Anterior cingulate cortex (tissue), 58 donors: ENCODE data around the gene TAS2R41.
"Not testable (repeated sequence)": the region's sequence is repeated elsewhere in the genome, so short reads cannot be mapped to it uniquely, and the experiment has no call there.

Experiments
- DNase-seq, 58 donors: peaks; one replicate each; lab custom pipeline; 2025; lab: John Stamatoyannopoulos, UW

The TAS2R41 gene

GRCh38 chr7:143455942-143456341 is 21.7 kb upstream of the TAS2R41 start:
- no peak for DNase-seq

DNA sequence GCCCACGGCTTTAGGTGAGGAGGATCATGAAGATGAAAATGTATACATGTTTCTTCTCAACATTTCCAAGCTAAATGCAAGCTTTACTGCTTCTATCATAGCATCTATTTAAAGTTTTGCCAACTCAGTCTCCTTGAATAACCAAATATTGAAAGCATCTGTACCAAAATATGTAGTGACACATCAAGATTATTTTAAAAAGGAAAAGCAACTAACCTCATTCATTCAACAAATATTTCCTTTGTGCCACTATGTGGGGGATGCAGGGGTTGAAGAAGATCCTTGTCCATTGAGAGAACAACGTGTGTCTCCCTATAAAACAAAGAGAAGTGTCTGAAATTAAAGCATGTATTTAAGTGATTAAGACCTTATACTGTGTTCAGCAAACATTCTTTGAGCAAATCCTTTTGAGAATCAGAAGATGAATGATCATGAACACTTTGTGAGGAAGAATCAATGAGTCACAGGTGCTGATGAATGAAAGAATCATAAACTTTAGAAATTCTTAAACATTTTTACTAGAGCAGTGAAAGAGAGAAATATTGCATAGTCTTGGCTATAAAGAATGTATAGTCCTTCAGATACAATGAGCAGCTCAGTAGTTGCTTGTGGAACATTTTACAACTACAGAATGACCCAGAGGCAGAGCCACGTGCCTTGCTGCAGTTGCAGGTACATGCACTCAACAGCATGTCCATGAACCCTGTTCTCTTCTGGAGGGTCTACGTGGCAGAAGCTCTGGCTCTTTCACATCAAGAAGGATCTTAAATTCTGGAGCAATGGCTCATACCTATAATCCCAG is 20.5 kb upstream of the TAS2R41 start:
- DNase-seq: no peak

DNA sequence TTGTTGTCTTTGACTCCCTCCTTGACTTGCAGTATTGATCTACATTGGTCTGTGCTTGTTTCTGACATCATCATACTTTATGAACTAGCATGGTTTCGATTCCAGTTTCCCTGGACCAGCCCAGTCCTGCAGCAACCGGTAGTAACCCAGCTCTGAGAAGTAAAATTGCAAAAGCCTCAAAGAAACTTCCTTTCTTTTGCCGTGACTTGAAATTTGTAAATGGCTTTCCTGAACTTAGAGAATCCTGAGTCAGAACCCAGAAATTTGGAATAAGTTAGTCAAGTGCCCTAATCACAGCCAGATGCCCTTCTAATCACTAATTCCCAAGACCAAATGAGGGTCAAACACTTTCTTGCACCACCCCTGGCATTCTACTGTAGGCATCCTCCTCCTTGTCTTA is 19.4 kb upstream of the TAS2R41 start:
- DNase-seq: no peak

DNA sequence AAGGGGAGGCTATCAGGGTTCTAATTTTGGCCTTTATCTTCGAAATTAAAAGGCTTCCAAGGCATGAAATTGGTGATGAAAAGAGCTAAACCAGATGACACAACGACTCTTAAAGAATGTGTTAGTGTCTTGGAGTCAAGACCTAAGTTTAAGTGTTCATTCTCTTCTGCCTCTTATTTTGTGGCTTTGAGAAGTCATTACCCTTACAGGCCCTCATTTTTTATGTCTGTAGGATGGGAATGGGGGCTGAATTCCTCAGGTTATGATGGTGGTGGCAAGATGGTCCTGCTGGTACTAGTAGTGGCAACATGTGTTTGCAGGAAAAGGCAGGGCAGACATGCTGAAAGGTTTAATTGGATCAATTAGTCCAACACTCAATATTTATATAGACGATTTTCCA is 19.0 kb upstream of the TAS2R41 start:
- DNase-seq: no peak

DNA sequence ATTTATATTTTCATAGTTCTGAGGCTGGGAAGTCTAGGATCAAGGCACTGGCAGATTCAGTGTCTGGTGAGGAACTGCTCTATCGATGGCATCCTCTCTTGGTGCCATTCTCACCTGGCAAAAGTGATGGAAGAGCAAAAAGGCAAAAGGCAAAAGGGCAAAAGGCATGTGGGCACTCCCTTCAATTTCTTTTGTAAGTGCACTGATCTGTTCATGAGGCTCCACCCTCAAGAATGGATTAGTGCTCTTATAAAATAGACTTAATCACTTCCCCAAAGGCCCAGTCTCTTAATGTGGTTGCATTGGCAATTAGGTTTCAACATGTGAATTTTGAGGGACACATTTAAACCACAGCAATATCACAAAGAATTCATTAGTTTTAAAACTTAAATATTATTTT is 18.3 kb upstream of the TAS2R41 start:
- no peak for DNase-seq

DNA sequence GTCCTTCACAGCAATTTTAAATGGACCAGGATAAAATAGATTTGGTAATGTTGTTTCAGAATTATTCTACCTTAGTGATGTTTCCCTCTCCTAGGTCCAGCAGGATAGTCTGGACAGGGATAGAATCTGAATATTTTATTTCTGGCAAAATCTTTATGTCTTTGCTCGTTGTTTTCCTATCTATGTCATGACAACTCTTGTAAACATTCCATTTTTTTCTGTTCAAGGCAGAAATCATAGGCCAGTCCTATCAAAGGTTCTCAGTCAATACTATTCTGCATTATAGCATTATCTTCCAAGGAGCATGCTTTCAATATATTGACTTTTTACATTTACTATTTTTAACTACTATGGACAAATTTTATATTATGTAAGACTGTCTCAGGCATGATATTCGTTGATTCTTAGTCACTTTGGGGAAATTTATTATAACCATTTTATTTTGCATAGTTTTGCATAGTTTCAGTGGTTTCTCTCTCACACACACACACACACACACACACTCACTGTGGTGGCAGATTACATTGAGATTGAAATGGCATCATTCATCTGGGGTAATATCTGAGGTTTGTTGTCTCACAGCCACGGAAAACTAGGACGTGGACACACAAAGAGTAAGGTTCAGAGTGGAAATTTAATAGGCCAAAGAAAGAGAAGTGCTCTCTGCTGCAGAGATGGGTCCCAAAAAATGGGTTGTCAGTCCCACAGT is 17.2 kb upstream of the TAS2R41 start:
- no peak for DNase-seq

GRCh38 chr7:143462045-143462444 is 15.6 kb upstream of the TAS2R41 start:
- no peak for DNase-seq

- peak in 1 of 58 donors; percentile 12 for DNase-seq
These were observed 14.1 kb upstream of the TAS2R41 start for GRCh38 chr7:143463556-143463955.

- no peak for DNase-seq
These were observed 13.7 kb upstream of the TAS2R41 start for GRCh38 chr7:143463957-143464356.

DNA sequence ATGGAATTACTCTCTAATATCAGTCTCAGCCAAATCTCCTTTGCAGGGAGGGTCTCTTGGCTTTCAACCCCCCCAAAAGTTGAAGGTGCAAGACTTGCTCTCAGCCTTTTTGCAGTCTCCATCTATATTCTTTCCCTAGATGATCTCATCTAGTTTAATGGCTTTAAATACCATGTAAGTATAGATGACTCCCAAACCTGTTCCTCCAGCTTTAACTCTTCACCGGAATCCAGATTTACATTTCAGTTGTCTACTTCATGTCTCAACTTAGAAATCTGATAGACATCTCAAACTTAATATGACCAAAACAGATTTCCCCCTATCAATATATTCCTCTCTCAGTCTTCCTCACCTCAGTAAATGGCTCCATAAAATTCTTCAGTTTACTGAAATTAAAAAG is 9.9 kb upstream of the TAS2R41 start:
- no peak for DNase-seq

- DNase-seq: not testable (repeated sequence)
These were observed 5.5 kb upstream of the TAS2R41 start for GRCh38 chr7:143472071-143472689.

DNA sequence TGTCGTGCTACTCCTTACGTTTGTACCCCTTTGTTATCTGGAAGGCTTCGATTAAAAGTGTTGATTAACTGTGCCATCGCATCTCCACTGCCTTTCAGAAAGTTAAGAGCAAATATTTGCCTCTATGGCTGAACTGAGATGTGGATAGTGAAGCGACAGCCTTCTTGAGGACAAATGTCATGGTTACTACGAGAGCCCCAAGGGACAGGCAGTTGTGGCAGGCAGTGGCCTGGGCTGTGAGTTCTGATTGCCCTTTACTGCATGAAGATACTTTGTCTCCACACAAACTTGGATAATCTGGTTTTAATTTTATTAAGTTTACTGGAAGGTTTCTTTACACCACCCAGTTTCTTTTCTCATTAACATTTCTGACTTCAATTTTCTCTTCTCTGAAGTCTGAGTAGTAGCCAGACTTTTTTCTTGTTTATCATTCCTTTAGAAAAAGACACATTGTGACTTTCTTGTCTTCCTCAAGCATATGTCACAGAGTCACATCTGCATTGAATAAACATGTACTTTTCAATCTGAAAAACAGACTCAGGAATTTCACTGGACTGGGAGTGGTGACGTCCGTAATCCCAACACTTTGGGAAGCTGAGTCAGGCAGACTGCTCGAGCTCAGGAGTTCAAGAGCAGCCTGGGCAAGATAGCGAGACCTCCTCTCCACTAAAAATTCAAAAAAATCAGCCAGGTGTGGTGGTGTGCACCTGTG is 1.5 kb downstream of the TAS2R41 start:
- DNase-seq: no peak

DNA sequence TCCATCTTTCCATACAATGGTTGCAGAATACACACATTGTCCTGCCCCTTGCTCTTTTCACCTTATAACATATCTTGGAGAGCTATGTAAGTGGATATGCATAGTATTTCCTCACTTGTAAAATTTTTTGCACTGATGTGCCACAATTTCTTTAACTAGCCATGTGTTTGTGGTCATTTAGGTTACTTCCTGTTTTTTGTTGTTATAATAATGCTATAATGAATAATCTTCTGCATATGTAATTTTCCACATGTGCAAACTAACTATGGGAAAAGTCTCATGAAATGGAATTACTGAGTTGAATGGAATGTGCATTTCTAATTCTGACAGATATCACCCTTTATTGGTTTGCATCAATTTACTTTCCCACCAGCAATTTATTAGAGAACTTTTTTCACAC is 2.8 kb downstream of the TAS2R41 start:
- DNase-seq: no peak

GRCh38 chr7:143484119-143484518 is 6.4 kb downstream of the TAS2R41 start:
- no peak for DNase-seq

DNA sequence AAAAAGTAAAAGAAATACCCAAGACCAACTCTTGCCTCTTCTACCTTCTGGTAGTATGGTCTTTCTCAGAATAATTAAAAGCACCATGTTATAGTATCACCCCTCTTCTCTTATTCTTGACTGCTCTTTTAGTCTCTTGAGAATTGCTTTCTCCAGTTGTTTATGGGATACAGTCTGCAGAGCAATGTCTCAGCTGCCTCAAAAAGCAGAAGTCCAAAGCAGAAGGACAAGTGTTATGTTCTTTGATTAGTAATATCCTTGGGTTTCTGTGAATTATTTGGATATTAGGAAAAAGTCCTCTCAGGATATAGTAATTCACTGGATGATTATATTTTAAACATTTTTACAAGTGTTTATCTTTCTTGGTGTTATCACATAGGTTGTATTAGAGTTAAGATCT is 7.4 kb downstream of the TAS2R41 start:
- DNase-seq: no peak

GRCh38 chr7:143485500-143485899 is 7.8 kb downstream of the TAS2R41 start:
- no peak for DNase-seq

DNA sequence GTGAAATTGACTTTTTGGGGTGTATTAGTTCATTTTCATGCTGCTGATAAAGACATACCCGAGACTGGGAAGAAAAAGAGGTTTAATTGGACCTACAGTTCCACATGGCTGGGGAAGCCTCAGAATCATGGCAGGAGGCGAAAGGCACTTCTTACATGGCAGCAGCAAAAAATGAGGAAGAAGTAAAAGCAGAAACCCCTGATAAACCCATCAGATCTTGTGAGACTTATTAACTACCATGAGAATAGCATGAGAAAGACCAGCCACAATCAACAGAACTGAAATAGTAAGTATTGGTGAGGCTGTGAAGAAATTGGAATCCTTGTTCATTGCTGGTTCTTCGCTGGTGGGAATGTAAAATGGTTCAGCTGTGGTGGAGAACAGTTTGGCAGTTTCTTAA is 8.6 kb downstream of the TAS2R41 start:
- not testable (repeated sequence) for DNase-seq

GRCh38 chr7:143487061-143487460 is 9.4 kb downstream of the TAS2R41 start:
- no peak for DNase-seq

- DNase-seq: peak in 1 of 58 donors; percentile 5
These were observed 9.9 kb downstream of the TAS2R41 start for GRCh38 chr7:143487566-143487965.

DNA sequence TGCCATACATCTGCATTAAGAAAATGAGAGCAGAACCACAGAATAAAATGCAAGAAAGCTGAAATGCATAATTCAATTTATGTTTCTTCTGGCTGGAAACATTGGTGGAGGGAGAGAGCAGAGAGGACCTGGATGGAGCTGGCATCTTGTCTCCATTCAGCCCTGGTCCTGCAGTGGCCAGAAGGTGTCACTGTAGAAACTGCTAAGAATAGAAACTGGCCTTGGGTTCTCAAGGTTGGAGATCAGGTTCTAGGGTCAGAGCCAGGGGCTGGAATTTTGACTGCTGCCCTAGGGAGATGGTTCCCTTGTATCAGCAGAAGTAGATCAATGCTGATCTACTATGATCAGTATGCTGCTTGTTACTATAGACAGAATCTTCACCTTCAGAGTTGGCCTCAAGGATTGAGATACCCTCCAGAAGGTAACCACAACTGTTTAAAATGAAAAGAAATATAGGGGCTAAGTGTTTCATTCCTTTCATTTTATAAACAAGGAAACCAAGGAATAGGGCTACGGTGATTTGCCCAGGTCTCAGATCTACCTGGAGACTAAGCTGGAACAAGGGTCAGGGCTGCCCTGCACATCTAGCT is 13.1 kb downstream of the TAS2R41 start:
- no peak for DNase-seq

- DNase-seq: no peak
These were observed 14.4 kb downstream of the TAS2R41 start for GRCh38 chr7:143492043-143492471.
